ENCODE results near the gene SLC41A3.

SLC41A3 gene

GRCh38 chr3:126114443-126115386 is 30.8 kb upstream of the SLC41A3 start:
- no peak for DNase-seq (ENCODE audit: low read depth)
- no peak overlapping the region for H3K4me3 ChIP-seq (ENCODE audit: low read length)
- TF ChIP-seq CTCF (conservative IDR thresholded peaks at IDR 0.05; ENCODE audit: low read length), result no peak

GRCh38 chr3:126113733-126114442 is 30.0 kb upstream of the SLC41A3 start:
- DNase-seq (ENCODE audit: low read depth), result no peak
- peak; percentile 38 for TF ChIP-seq CTCF (conservative IDR thresholded peaks at IDR 0.05; ENCODE audit: low read length)

GRCh38 chr3:126113238-126113555 is 29.3 kb upstream of the SLC41A3 start:
- H3K4me3 ChIP-seq (ENCODE audit: low read length), result no peak overlapping the region
- DNase-seq (ENCODE audit: low read depth), result no peak
- no peak for TF ChIP-seq CTCF (conservative IDR thresholded peaks at IDR 0.05; ENCODE audit: low read length)

More at GRCh38 chr3:126113733-126114442, 30.0 kb upstream of the SLC41A3 start:
- H3K4me3 ChIP-seq (ENCODE audit: low read length), result no peak overlapping the region

- no peak for DNase-seq (ENCODE audit: low read depth)
- TF ChIP-seq CTCF (conservative IDR thresholded peaks at IDR 0.05; ENCODE audit: low read length), result no peak
- H3K4me3 ChIP-seq (ENCODE audit: low read length), result no peak overlapping the region
Measured at GRCh38 chr3:126112531-126113237, 28.8 kb upstream of the SLC41A3 start.

- no peak for TF ChIP-seq CTCF (conservative IDR thresholded peaks at IDR 0.05; ENCODE audit: low read length)
- no peak for DNase-seq (ENCODE audit: low read depth)
- H3K4me3 ChIP-seq (ENCODE audit: low read length), result no peak overlapping the region
Measured at GRCh38 chr3:126111566-126112475, 27.9 kb upstream of the SLC41A3 start.

- H3K4me3 ChIP-seq (ENCODE audit: low read length), result no peak overlapping the region
- no peak for TF ChIP-seq CTCF (conservative IDR thresholded peaks at IDR 0.05; ENCODE audit: low read length)
- no peak for DNase-seq (ENCODE audit: low read depth)
Measured at GRCh38 chr3:126111126-126111551, 27.2 kb upstream of the SLC41A3 start.
